Stimulated activated CD8-positive, alpha-beta memory T cell treated with anti-CD3 and anti-CD28 coated beads, Interleukin-15, amount 100 ng/mL, for 24 hours (primary cell): ENCODE results near the gene TFPT.
"Not testable (repeated sequence)": the region's sequence is repeated elsewhere in the genome, so short reads cannot be mapped to it uniquely, and the experiment has no call there.

Source experiments
- DNase-seq: peaks from one replicate; pipeline ENCODE4 v3.0.0-alpha.2; 2020; ENCODE audit warnings: low read depth

TFPT gene

DNA sequence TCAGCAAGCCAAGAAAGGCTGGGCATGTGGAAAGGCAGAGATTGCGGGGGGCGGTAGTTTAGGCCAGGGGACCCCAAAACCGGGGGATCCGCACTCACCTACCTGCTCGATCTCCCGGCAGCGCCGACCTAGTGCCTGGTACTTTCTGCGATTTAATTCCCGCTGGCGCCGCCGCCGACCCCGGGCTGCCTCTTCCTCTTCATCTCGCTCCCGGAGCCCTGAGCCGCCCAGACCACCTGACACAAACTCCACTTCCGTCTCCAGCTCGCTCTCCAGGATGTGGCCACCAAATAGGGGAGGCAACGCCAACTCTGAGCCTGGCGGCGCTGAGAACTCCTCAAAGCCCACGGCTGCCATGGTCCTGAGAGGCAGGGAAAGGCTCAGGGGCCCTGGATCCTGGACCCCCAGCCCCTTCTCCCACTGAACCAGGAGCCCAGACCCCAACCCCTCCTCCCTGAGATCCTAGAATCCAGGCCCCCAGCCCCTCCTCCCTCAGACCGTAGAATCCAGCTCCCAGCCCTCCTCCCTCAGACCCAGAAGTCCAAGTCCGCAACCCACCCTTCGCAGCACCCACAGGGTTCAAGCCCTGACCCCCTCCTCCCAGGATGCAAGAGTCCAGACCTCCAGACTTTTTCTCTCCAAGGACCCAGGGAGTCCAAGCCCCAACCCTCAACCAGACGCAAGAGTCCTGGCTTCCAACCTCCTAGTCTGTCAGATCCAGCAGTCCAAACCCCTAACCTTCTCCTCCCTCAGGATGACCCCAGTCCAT, 933 bp downstream of the TFPT start:
- no peak for DNase-seq

DNA sequence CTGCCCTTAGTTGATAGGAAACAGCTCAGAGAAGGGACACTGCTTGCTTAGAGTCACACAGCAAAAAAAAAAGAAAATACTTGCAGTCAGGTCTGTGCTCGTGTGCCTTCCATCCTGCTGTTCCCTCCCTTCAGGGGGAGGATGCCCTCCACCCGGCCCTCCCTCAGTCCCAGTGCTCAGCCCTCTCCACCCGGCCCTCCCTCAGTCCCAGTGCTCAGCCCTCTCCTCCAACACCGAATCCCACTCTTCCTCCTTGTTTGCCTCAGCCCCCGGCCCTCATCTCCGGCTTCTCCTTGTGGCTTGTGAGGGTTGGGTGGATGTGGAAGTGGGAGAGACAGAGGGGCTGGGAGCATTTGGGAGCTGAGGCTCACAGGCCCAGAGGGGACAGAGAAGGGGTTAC, 5.8 kb downstream of the TFPT start:
- DNase-seq: no peak

DNA sequence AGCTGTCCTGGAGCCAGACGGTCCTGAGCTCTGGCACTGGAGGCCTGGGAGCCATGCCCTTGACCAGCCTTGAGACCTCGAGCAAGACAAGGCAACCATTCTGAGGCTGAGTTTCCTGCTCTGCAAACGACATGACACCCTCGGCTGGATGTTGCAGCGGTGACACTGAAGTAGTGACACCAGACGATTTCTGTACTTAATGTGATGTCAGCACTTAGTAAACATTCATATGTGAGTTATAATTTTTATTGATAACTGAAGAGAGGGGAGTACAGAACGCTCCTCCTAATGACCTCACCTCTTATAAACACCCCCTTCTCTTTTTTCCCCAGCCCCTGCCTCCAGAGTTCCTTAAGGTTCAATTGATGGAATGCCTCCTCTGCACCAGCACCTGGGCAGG, 7.0 kb downstream of the TFPT start:
- DNase-seq: no peak

DNA sequence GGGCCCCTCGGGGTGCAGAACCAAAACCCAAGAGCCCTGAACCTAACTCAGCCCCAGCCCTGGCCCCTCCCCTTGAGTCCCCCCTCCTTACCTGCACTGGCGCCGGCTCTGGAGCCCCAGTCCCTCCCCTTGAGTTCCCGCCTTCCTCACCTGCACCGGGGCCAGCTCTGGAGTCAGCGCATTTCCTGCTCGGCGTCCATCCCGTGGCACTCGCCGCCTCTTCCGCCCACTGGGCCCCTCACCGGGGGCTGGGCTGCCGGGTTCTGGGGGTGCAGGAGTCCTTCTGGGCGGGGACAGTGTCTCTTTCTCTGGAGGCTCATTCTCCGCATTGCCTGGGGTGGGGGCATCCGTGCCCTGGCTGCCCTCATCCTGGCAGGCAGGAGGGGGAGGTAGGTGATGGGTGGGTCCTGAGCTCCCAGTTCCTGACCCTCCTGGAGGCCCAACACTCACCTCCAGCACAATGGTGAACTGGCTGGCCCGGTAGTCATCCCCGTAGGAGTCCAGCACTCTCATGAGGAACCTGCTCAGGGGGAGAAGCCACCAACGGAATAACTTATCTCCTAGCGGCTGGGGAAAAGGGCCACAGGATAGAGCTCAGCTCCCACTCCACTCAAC, 7.5 kb downstream of the TFPT start:
- no peak for DNase-seq

DNA sequence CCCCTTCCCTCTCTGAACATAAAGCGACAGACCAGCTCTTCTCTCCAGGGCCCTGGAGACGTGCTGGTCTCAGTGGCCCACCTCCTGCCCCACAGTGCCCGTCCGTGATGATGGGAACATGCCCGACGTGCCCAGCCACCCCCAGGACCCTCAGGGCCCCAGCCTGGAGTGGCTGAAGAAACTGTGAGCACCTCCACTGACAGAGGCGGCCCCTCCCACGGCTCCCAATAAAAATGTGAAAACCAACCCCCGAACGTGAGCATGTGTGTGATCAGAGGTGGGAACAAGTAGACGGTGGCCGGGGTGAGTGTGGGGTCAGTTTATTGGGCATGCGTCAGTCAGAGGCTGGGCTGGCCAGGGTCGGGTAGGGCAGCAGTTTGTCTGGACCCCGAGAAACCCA, 8.7 kb downstream of the TFPT start:
- no peak for DNase-seq

DNA sequence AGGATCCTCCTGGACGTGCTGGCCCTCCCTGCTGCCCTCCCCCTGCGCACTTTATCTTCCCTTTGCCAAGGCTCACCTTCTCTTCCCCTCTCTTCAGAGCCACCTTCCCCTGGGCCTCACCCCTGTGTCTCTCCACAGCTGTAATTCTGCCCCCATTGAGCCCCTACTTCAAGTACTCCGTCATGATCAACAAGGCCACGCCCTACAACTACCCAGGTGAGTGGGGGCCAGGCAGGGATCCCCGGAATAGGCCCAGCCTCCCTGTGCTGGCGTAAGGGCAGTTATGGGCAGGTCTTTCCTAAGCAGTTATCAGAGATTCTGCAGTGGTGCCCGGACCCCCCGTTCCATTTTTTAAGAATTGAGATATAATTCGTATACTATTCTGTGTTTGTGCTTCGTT, 9.7 kb downstream of the TFPT start:
- no peak for DNase-seq

DNA sequence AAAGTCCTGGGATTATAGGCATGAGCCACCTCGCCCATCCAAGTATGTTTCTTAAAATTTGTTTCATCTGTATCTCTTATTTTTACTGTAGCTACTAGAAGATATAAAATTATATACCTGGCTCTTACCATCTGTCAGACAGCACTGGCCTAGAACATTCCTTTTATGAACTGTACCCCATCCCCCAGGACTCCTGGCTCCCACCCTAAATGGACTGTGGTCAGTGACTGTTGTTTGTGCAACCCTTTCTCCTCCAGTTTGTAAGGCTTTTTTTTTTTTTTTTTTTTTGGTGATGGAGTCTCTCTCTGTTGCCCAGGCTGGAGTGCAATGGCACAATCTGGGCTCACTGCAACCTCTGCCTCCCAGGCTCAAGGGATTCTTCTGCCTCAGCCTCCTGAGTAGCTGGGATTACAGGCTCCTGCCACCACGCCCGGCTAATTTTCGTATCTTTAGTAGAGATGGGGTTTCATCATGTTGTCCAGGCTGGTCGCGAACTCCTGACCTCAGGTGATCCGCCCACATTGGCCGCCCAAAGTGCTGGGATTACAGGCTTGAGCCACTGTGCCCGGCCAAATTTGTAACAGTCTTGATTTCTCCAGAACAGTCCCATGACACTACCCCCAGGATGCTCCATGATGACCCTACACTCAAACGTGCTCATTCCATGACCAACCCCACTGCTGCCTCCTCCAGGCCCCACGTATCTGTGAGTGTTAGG, 10.3 kb downstream of the TFPT start:
- no peak for DNase-seq

DNA sequence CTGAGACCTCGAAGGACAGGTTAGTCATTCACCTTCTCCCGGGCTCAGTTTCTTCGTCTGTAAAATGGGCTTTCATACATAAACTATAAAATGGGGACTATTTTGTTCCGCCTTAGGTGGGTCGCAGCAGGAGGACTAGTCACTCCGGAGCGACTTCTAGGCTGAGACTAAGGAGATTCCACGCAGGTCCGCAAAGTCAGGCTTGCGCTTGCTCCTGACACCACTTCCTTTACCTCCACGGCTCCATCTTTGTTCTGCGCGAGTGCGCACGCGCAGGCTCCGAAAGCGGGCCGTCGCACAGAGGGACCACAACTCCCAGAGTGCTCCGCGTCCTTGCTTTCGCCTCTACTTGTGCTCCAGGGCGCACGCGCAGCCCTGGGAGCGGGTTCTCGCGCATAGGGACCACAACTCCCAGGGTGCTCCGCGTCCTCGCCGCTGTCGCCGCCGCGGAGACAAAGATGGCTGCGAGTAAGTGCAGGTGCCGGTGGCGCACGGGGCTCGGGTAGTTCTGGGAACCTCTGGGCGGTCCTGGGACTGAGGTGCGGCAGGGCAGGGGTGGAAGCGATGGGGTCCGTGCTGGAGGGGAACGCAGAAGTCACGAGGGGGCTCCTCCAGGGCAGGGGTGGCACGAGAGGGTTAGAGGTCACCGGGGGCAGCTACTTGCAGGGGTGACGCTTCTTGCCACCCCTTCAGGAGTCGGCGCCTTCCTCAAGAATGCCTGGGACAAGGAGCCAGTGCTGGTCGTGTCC, 12.9 kb downstream of the TFPT start, which contains the start of gene NDUFA3:
NDUFA3 (plus strand) TSS at position 435 of the 749 bp plus-strand sequence; CDS start at position 459, 24 bp downstream.
- DNase-seq: peak; percentile 96

DNA sequence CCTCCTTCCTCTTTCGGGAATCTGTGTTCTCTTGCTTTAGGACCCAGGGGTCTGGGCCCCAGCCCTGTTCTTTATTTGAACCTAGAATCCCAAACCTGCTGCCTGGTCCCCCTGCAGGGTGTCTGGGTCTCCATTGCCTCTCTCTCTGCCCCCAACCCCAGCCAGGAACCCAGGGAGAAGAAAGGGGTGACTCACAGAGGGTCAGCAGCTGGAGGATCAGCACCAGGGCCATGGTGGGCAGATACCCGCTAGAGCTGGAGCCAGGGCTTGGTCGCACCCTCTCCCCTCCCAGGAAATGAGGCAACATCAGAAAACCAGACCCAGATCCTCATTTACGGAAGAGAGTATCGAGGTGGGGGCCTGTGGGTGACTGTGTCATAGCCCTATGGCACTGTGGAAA, 14.9 kb downstream of the TFPT start, which contains the start of gene OSCAR:
OSCAR (minus strand) TSS at position 243 of the 400 bp plus-strand sequence; CDS start at position 232, 11 bp downstream.
- no peak for DNase-seq

DNA sequence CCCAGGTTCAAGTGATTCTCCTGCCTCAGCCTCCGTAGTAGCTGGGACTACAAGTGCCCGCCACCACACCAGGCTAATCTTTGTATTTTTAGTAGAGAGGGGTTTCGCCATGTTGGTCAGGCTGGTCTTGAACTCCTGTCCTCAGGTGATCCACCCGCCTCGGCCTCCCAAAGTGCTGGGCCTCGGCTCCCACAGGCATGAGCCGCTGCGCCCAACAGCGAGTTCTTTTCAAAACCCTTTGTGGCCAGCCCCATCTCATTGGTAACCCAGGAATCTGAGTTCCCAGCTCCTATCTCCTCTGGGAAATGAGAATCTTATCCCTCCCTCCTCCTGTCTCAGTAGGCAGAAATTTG, 15.6 kb downstream of the TFPT start:
- not testable (repeated sequence) for DNase-seq

DNA sequence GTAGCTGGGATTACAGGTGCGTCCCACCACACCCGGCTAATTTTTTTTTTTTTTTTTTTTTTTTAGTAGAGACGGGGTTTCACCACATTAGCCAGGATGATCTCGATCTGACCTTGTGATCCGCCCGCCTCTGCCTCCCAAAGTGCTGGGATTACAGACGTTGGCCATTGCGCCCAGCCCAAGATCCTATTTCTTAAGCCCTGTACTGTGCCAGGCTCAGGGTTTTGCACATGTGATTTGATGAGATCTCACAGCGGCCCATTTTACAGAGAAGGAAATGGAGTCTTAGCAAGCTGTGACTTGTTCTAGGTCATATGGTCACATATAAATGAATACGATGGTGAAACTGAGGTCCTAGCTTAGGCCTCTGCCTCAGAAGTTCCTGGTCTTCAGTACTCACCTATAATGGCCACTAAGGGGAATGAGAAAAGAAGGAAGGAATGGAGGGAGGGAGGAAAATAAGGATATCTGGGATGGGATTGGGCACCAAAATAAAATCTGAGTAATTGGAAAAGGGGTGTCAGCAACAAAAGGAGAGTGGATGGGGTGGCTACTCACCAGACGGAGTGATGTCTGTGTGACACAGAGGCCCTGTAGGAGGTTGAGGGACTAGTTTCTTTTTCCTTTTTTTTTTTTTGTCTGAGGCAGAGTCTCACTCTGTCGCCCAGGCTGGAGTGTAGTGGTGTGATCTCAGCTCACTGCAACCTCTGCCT, 16.1 kb downstream of the TFPT start:
- no peak for DNase-seq

DNA sequence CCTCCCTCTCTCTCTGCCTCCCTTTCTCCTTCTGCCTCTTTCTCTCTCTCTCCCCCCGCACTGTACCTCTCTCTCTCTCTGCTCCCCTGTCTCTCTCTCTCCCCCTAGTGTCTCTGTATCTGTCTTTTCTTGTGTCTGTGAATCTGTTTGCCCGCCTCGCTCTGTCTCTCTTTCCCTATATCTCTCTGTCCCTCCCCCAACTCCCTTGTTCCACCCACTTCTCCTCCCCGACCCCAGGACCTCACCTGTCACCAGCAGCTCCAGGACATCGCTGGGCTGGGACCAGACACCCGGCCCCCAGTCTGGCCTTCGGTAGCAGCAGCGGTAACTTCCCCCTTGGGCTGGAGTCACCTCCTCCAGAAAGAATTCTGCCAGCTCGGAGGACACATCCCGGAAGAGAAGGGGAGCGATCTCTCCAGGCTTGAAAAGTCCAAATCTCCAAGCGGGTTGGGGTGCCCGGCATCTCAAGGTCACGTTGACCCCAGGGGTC, 18.8 kb downstream of the TFPT start:
- no peak for DNase-seq

DNA sequence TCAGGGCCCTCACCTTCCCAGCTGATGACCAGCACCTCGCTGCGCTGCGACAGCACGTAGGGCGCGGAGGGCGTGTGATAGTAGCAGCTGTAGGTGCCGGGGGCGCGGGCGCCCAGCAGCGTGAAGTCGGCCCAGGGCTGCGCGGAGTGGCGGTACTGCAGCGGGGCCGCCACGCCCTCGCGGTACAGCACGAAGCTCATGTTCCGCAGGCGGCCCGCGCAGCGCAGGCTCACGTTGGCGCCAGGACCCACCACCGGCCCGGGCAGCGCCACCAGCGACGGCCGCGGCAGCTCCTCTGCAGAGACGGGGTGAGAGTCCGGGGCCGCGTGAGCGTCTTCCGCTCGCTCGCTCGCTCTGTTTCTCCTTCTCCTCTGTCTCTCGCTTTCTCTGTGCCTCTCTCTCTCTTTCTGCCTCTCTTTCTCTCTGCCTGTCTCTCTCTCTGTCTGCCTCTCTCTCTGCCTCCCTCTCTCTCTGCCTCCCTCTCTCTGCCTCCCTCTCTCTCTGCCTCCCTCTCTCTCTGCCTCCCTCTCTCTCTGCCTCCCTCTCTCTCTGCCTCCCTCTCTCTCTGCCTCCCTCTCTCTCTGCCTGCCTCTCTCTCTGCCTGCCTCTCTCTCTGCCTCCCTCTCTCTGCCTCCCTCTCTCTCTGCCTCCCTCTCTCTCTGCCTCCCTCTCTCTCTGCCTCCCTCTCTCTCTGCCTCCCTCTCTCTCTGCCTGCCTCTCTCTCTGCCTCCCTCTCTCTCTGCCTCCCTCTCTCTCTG, 19.4 kb downstream of the TFPT start:
- DNase-seq: not testable (repeated sequence)

DNA sequence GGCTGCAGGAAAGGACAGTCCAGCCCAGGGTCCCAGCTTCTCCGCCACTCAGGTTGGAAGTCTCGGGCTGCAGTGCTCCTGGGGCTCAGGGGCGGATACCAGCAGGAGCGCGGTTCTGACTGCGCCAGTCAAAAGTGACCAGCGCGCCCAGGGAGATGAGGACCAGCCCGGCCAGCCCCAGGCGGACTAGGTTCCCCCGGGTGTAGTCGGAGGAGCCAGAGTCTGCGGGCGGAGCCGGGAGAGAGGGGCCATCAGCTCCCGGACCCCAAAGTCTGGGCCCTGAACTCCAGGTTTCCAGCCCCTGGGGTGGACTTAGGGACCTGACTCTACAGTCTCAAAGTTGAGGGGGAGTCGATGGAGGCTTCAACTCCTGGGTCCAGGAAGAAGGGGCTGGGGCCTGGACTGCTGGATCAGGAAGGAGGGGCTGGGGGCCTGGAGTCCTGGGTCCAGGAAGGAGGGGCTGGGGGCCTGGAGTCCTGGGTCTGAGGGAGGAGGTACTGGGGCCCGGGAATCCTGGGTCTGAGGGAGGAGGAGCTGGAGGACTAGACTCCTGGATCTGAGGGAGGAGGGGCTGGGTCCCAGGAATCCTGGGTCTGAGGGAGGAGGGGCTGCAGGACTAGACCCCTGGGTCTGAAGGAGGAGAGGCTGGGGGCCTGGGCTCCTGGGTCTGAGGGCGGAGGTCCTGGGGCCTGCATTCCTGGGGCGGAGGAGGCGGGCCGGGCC, 20.2 kb downstream of the TFPT start:
- DNase-seq: no peak

DNA sequence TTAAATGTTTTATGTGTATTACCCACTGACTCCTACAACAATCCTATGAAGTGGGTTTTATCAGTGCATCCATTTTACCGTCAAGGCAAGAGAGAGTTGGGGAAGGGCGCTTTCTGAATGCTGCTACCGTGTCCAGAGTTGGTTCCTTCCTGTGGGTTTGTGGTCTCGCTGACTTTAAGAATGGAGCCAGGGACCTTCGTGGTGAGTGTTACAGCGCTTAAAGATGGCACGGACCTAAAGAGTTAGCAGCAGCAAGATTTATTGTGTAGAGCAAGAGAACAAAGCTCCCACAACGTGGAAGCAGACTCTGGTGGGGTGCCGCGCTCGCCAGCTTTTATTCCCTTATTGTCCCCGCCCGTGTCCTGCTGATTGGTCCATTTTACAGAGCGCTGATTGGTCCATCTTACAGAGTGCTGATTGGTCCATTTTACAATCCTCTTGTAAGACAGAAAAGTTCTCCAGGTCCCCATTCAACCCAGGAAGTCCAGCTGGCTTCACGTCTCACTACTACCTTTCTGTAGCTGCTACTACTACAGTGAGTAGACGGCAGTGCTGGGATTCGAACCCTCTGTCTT, 20.9 kb downstream of the TFPT start:
- no peak for DNase-seq

DNA sequence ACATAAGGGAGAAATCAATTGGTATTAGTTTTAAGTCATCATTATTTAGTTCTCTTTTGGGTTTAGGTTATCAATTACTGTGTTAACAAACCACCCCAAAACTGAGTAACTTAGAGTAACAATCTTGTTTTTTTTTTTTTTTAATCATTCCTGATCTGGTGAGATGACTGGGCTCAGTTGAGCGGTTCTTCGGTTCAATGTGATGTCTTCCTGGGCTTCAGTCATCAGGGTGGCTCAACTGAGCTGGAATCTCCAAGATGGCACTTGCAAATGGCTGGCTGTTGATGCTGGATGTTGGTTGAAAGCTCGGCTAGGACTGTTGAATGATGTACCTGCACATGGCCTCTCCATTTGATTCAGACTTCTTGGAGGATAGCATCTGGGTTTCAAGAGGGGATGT, 31.0 kb downstream of the TFPT start:
- DNase-seq: no peak

DNA sequence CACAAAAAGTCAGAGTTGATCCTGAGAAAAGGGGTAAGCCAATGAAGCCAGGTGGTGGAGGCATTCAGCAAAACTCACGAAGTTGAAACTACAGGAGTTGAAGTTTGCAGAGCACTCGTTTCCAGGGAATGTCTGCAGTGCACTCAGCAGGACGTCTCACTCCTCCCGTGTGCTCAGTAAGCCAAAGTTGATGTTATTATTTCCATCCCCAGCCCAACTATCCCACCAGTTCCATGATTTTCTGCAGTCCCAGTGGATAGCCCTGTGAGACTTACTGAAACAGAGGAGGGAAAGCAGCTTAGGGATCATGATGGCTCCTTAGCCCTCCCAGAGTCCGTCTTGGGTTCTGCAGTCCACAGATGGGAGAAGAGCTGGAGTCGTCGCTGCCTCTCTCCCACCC, 34.4 kb downstream of the TFPT start, which contains the start of gene TARM1:
TARM1 (minus strand) TSS at position 334 of the 400 bp plus-strand sequence; CDS start at position 309, 25 bp downstream.
- DNase-seq: no peak

DNA sequence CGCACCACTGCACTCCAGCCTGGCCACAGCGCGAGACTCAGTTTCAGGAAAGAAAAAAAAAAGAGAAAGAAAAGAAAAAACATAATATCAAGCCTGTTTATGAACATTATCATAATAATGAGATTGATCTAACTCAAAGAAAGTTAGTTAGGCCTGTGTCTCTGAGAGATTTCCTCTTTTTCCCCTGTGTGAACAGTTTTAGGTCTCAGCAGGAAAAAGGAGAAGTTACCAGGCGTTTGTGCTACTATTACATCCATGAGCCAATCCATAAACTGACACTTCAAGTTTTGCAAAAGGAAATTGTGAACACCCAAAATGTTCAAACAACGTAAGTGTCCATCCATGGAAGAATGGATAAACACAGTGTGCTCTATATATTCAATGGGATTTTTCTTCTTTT, 38.1 kb downstream of the TFPT start:
- no peak for DNase-seq

DNA sequence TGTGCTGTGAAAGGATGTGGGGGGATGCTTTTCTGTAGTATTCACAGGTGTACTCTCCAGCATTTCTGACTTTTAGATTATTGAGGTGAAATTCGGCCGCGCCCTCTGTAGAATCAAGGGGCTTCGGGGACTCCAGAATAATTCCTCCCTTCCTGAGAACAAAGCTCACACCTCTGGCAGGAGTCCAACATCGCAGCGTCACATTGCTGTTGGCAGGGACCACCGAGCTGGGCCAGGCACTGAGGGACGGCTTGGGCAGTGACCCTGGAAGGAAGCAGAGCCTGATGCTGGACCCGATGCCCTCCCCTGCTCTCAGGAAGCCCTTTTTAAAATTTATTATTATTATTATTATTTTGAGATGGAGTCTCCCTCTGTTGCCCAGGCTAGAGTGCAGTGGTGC, 40.6 kb downstream of the TFPT start:
- no peak for DNase-seq

DNA sequence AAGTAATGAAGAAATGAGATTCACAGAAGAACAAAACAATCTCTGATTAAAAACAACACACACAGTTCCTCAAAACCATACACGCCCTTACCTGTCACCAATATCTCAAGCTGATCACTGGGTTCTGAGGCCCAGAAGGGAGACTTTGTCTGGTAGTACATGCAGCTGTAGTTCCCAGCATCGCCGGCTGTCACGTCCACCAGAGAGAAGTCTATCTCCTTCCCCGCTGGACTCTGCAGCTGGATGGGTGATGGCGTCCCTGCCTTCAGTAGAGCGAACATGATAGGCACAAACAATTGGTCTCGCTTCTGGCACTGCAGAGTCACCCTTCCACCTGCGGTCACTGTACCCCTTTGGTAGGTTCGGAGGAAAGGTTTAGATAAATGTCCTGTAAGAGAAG, 41.6 kb downstream of the TFPT start:
- DNase-seq: no peak
